HG02798 (cell line): Measurements from ENCODE around the gene PRPF38B.
"Not testable (repeated sequence)": the region's sequence is repeated elsewhere in the genome, so short reads cannot be mapped to it uniquely, and the experiment has no call there.

ENCODE experiments used
- ATAC-seq: cut with Tn5 transposase; IDR thresholded peaks from one replicate; pipeline ENCODE4 v1.9.1; 2021; ENCODE audit warnings: mild to moderate bottlenecking; ENCODE audit not compliant: unreplicated experiment, poor library complexity

The PRPF38B gene

GRCh38 chr1:108691942-108692723 lies at the start of gene PRPF38B:
Gene PRPF38B (plus strand): TSS chr1:108692310. CDS start chr1:108692592, 282 bp downstream.
- peak; percentile 97 for ATAC-seq

- ATAC-seq, result peak; percentile 64
Observed at GRCh38 chr1:108643492-108644335, 48.4 kb upstream of the PRPF38B start.

GRCh38 chr1:108644984-108645383 lies 47.1 kb upstream of the PRPF38B start:
- no peak for ATAC-seq

- no peak for ATAC-seq
Observed at GRCh38 chr1:108645564-108646184, 46.4 kb upstream of the PRPF38B start.

- ATAC-seq, result no peak
Observed at GRCh38 chr1:108646265-108646647, 45.9 kb upstream of the PRPF38B start.

GRCh38 chr1:108646648-108647269 lies 45.4 kb upstream of the PRPF38B start:
- ATAC-seq, result no peak

GRCh38 chr1:108653431-108654105 lies 38.5 kb upstream of the PRPF38B start:
- ATAC-seq, result no peak

GRCh38 chr1:108657356-108658080 lies 34.6 kb upstream of the PRPF38B start:
- no peak for ATAC-seq

GRCh38 chr1:108661030-108661609 lies 31.0 kb upstream of the PRPF38B start, which contains the start of gene HENMT1:
Gene HENMT1 (minus strand): TSS chr1:108661093. CDS start chr1:108659884, 1,209 bp downstream.
- ATAC-seq, result peak; percentile 89

GRCh38 chr1:108663074-108663473 lies 29.0 kb upstream of the PRPF38B start:
- ATAC-seq, result no peak

- no peak for ATAC-seq
Observed at GRCh38 chr1:108664481-108664880, 27.6 kb upstream of the PRPF38B start.

- no peak for ATAC-seq
Observed at GRCh38 chr1:108665067-108665466, 27.0 kb upstream of the PRPF38B start.

GRCh38 chr1:108665771-108666170 lies 26.3 kb upstream of the PRPF38B start:
- no peak for ATAC-seq

GRCh38 chr1:108667422-108667821 lies 24.7 kb upstream of the PRPF38B start:
- not testable (repeated sequence) for ATAC-seq

- no peak for ATAC-seq
Observed at GRCh38 chr1:108668777-108669176, 23.3 kb upstream of the PRPF38B start.

- no peak for ATAC-seq
Observed at GRCh38 chr1:108669679-108670078, 22.4 kb upstream of the PRPF38B start.

GRCh38 chr1:108670131-108670773 lies 21.9 kb upstream of the PRPF38B start:
- ATAC-seq, result no peak

GRCh38 chr1:108671143-108671542 lies 21.0 kb upstream of the PRPF38B start:
- ATAC-seq, result no peak
